Measurements from ENCODE around the gene TUBB2B. TPM values are rescaled to one million over a fixed set of nuclear protein-coding genes. Genes with fewer than 3 reads are reported as not detected.

TUBB2B gene
- polyA plus RNA-seq, 2 of the 4 experiments (the other 2 are of a cell fraction), result 10.8 to 18.0 TPM

DNA sequence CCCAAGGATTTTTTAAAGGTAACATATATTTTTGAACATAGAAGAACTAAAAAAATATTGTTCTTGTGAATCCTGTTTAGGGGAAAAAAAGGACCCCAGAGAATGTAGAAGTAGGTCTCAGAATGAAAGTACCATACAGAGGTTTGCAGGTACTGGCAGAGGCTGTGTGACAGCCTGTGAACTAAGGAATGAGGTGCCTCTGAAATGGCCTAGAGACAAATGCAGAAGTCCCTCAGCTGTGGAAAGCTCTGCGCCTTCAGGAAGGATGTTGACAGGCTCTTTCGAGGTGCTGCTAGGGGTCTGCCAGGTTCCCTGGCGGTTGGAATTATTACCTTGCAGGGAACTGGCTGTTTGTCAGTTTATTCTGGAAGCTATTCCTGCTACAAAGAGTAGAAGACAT lies 8.6 kb upstream of the TUBB2B start:
- POLR2A ChIA-PET, result no interaction called here

GRCh38 chr6:3235486-3235885 lies 8.0 kb upstream of the TUBB2B start:
- TF ChIP-seq HDAC2 (IDR thresholded peaks at IDR 0.05) (no peak), SMC3 (IDR thresholded peaks at IDR 0.05) (no peak), NPAS2 (CRISPR knock-in tag; IDR thresholded peaks at IDR 0.05; ENCODE audit: borderline replicate concordance) (no peak), TFCP2L1 (CRISPR knock-in tag; IDR thresholded peaks at IDR 0.05) (no peak), ELK1 (IDR thresholded peaks at IDR 0.05; ENCODE audit: low read depth, low read length) (no peak), CBX8 (IDR thresholded peaks at IDR 0.05) (no peak), KDM1A (IDR thresholded peaks at IDR 0.05; ENCODE audit: low read depth) (no peak), RCOR1 (IDR thresholded peaks at IDR 0.05; ENCODE audit: low read depth, low read length) (no peak), ESRRA (IDR thresholded peaks at IDR 0.05; ENCODE audit: borderline replicate concordance, low read length) (no peak)
- FAIRE-seq, result no peak
- Histone ChIP-seq H3K4me3 (no peak overlapping the region), H3K27ac (no peak overlapping the region), H3K9me3 (no peaks in the 10 kb centered on the region), H3K4me1 (no peaks in the 10 kb centered on the region), H3K4me2 (no peak overlapping the region)
- CTCF ChIA-PET, result interaction anchor here (1.8 to 5.8 kb wide), 2 partner anchors 15 to 78 kb away, joined by 5 to 50 read pairs; partner anchors contain the start of gene TUBB2A
- ATAC-seq, result no peak
- POLR2A ChIA-PET, result no interaction called here
- DNase-seq (ENCODE audit: low read depth in 1 of 2, low spot score in 1 of 2), result no peak
- 57% methylated on average over 2 of the region's 2 CpGs for WGBS (ENCODE audit: missing lambda C conversion rate)

More for the DNA sequence above, 8.6 kb upstream of the TUBB2B start:
- TF ChIP-seq, protein P1, sequence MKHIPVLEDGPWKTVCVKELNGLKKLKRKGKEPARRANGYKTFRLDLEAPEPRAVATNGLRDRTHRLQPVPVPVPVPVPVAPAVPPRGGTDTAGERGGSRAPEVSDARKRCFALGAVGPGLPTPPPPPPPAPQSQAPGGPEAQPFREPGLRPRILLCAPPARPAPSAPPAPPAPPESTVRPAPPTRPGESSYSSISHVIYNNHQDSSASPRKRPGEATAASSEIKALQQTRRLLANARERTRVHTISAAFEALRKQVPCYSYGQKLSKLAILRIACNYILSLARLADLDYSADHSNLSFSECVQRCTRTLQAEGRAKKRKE (CRISPR knock-in tag; IDR thresholded peaks at IDR 0.05; ENCODE audit: low read depth), result no peak
- no peak for TF ChIP-seq FOSL2 (IDR thresholded peaks at IDR 0.05)
- no peak for TF ChIP-seq FOSL2 (CRISPR knock-in tag; IDR thresholded peaks at IDR 0.05)
- no peak for TF ChIP-seq EHF (CRISPR knock-in tag; IDR thresholded peaks at IDR 0.05)
- no peak for TF ChIP-seq JUNB (IDR thresholded peaks at IDR 0.05)
- TF ChIP-seq RAD21 (conservative IDR thresholded peaks at IDR 0.05 in 1 of 2, IDR thresholded peaks at IDR 0.05 in 1 of 2), result no peak
- TF ChIP-seq, protein P2, sequence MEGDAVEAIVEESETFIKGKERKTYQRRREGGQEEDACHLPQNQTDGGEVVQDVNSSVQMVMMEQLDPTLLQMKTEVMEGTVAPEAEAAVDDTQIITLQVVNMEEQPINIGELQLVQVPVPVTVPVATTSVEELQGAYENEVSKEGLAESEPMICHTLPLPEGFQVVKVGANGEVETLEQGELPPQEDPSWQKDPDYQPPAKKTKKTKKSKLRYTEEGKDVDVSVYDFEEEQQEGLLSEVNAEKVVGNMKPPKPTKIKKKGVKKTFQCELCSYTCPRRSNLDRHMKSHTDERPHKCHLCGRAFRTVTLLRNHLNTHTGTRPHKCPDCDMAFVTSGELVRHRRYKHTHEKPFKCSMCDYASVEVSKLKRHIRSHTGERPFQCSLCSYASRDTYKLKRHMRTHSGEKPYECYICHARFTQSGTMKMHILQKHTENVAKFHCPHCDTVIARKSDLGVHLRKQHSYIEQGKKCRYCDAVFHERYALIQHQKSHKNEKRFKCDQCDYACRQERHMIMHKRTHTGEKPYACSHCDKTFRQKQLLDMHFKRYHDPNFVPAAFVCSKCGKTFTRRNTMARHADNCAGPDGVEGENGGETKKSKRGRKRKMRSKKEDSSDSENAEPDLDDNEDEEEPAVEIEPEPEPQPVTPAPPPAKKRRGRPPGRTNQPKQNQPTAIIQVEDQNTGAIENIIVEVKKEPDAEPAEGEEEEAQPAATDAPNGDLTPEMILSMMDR (IDR thresholded peaks at IDR 0.05), result no peak
- no peak for TF ChIP-seq MAZ (IDR thresholded peaks at IDR 0.05; ENCODE audit: borderline replicate concordance, low read depth, low read length)
- ATAC-seq, result no peak
- 89% methylated on average over 3 of the region's 3 CpGs for WGBS (ENCODE audit: missing lambda C conversion rate)
- no peak for FAIRE-seq
- CTCF ChIA-PET, result interaction anchor here (1.8 to 5.8 kb wide), 2 partner anchors 14 to 79 kb away, joined by 5 to 50 read pairs; partner anchors contain the start of gene TUBB2A
- H3K27ac ChIP-seq, result no peak overlapping the region
- no peaks in the 10 kb centered on the region for H3K4me1 ChIP-seq
- H3K9me3 ChIP-seq, result no peaks in the 10 kb centered on the region
- DNase-seq (ENCODE audit: low read depth in 1 of 2, low spot score in 1 of 2), result no peak
- no peak overlapping the region for H3K4me2 ChIP-seq
- H3K4me3 ChIP-seq, result no peak overlapping the region

DNA sequence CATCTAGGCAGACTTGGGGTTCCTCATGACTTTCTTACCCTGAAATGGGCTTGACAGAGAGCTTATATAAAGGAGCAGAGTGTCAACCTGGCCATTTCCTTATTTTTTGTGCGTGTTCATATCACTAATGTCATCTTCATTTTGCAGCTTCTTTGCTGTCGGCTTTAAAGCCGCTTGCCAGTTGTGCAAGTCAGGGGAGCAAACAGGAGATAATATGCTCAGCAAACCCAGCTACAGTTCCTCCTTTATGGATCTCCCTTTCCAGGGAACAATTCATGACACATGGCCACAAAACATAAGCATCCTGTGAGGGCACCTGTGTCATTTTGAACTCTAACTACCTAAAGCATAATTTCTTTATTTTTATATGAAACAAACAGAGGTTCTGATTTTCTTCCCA lies 6.5 kb upstream of the TUBB2B start:
- ChIA-PET POLR2A (no interaction called here), CTCF (interaction anchor here (0.5 to 2.3 kb wide), 3 partner anchors 17 to 107 kb away, joined by 3 to 6 read pairs (median 3); no protein-coding TSS in a partner anchor)
- 91% methylated on average over 3 of the region's 3 CpGs for WGBS (ENCODE audit: missing lambda C conversion rate)
- FAIRE-seq (no peak), ATAC-seq (no peak), DNase-seq (ENCODE audit: low read depth in 1 of 2, low spot score in 1 of 2) (no peak)
- H3K4me2 ChIP-seq, result no peak overlapping the region
- H3K9me3 ChIP-seq, result no peaks in the 10 kb centered on the region
- no peak overlapping the region for H3K27ac ChIP-seq
- H3K4me3 ChIP-seq, result no peak overlapping the region
- TF ChIP-seq HMGXB4 (CRISPR knock-in tag; IDR thresholded peaks at IDR 0.05; ENCODE audit: borderline replicate concordance) (no peak), PBX3 (IDR thresholded peaks at IDR 0.05) (no peak), POLR2AphosphoS2 (conservative IDR thresholded peaks at IDR 0.05; ENCODE audit: low read length) (no peak), CEBPB (IDR thresholded peaks at IDR 0.05) (no peak), JUN (IDR thresholded peaks at IDR 0.05) (no peak), GATA3 (IDR thresholded peaks at IDR 0.05; ENCODE audit: borderline replicate concordance) (no peak), JUNB (IDR thresholded peaks at IDR 0.05) (no peak), CHD4 (IDR thresholded peaks at IDR 0.05; ENCODE audit: borderline replicate concordance) (no peak), SREBF2 (IDR thresholded peaks at IDR 0.05) (no peak)
- H3K4me1 ChIP-seq, result peaks cover 7% of the 10 kb centered on the region; the same call in 2 of the 3 replicates

Data from A549 (cell line).